ENCODE data around the gene PGM1. TPM values are rescaled to one million over a fixed set of nuclear protein-coding genes. Genes with fewer than 3 reads are reported as not detected.

The PGM1 gene
- total and polyA plus RNA-seq, 8 donors = 39.3 to 65.6 (median 43.5) TPM

DNA sequence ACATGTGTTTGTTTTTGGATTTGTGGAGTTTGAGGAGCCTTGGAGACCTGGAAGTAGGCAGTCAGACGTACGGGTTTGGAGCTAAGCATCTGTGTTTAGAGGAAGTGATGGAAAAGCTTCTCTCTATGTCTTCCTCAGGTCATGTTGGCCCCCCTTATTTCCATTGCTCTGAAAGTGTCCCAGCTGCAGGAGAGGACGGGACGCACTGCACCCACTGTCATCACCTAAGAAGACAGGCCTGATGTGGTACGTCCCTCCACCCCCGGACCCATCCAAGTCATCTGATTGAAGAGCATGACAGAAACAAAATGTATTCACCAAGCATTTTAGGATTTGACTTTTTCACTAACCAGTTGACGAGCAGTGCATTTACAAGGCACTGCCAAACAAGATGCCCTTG lies 66.2 kb downstream of the PGM1 start:
- H3K27me3 ChIP-seq = no peaks in the 10 kb centered on the region
- ATAC-seq (no peak), DNase-seq (no peak)
- no peak overlapping the region for H3K27ac ChIP-seq
- H3K9me3 ChIP-seq = no peaks in the 10 kb centered on the region
- no peaks in the 10 kb centered on the region for H3K4me1 ChIP-seq
- TF ChIP-seq, protein P1, sequence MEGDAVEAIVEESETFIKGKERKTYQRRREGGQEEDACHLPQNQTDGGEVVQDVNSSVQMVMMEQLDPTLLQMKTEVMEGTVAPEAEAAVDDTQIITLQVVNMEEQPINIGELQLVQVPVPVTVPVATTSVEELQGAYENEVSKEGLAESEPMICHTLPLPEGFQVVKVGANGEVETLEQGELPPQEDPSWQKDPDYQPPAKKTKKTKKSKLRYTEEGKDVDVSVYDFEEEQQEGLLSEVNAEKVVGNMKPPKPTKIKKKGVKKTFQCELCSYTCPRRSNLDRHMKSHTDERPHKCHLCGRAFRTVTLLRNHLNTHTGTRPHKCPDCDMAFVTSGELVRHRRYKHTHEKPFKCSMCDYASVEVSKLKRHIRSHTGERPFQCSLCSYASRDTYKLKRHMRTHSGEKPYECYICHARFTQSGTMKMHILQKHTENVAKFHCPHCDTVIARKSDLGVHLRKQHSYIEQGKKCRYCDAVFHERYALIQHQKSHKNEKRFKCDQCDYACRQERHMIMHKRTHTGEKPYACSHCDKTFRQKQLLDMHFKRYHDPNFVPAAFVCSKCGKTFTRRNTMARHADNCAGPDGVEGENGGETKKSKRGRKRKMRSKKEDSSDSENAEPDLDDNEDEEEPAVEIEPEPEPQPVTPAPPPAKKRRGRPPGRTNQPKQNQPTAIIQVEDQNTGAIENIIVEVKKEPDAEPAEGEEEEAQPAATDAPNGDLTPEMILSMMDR (IDR thresholded peaks at IDR 0.05) = no peak
- intact Hi-C loops (cut with DNase I) = no loop called here
- H3K36me3 ChIP-seq = peaks cover 0 to 33% of the 10 kb centered on the region in 2 donors
- H3K4me3 ChIP-seq = no peak overlapping the region

DNA sequence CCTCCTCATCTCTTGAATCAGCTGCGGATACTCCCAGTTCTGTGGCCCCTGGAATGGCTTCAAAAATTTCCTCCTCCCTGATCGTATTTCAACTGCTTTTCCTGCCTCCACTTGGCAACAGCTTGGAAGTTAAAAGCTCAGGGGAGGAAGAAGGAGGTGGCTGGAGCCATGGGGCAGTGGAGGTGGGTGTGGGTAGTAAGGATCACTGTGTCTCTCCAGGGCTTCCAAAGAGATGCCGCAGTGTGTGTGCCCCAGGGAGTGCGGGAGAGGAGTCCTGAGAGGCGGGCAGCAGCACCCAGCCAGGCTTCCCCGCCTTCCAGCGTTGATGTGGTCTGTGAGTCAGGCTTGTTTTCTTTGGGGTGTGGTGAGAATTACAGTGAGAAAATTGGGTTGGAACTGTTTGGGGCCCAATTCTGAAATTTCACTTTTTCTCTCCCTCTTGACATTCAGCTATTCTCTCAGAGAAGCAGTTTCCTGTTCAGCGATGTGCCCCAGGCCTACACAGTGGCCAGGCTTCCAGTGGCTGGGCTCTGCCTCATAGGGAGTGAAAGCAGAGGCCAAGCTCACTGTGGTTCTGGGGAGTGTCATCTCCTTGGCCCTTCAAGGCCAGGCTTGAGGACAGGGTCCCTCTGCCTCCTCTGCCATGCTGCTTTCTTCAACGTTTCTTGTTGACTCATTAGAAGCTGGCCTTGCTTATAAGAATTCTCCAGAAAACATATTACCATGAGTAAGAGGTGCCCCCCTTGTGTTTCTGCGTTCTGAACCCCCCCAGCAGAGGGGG lies 69.0 kb downstream of the PGM1 start:
- Histone ChIP-seq H3K36me3 (peaks cover 0 to 15% of the 10 kb centered on the region in 2 donors), H3K27me3 (no peaks in the 10 kb centered on the region), H3K4me1 (no peaks in the 10 kb centered on the region), H3K9me3 (peaks cover 0 to 9% of the 10 kb centered on the region in 2 donors), H3K27ac (peak overlapping the region in 1 of 2 donors; percentile 81), H3K4me3 (no peak overlapping the region)
- ATAC-seq (peak; percentile 75), DNase-seq (peak in 1 of 4 donors; percentile 47)
- TF ChIP-seq, protein P1 (IDR thresholded peaks at IDR 0.05) = no peak
- intact Hi-C loops (cut with DNase I) = no loop called here

DNA sequence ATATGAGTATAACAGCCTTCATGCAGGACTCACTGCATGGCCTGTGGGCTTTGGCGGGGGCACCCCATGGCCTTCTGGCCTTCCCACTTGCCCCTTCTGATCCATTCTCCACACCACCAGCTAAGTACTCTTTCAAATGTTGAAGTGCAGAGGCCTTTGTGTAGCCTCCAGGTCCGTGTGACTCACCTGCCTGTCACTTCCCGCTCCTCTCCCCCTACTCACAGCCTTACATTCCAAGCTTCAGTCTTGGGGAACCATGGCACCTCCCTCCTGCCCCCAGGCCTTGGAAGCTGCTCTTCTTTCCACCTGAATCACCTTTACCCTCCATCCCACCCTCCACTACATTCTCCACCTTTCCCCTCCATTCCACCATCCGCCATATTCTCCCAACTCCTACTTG lies 69.6 kb downstream of the PGM1 start:
- intact Hi-C loops (cut with DNase I) = no loop called here
- TF ChIP-seq, protein P1 (IDR thresholded peaks at IDR 0.05) = no peak
- Histone ChIP-seq H3K4me3 (no peak overlapping the region), H3K27ac (peak overlapping the region in 1 of 2 donors; percentile 81), H3K36me3 (peaks cover 0 to 15% of the 10 kb centered on the region in 2 donors), H3K9me3 (peaks cover 0 to 9% of the 10 kb centered on the region in 2 donors), H3K4me1 (no peaks in the 10 kb centered on the region), H3K27me3 (no peaks in the 10 kb centered on the region)
- ATAC-seq (peak; percentile 9), DNase-seq (no peak)

DNA sequence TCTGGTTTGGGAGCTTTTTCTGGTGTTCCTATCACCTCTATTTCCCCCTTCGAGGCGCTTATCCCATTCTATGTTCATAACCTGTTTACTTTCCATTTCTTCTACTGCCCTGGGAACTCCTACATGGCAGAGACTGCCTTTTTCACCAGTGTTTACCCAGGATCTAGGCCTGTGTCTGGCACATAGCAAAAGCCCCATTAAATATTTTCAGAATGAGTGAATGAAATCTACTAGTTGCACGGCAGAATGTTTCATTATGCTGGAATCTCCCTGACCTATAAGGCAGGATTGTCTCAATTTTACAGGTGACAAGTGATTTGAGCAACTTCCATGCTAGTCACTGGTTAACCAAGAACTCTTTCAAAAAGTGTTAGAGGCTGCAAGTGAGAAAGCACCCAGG lies 70.1 kb downstream of the PGM1 start:
- H3K36me3 ChIP-seq = peaks cover 0 to 15% of the 10 kb centered on the region in 2 donors
- ATAC-seq = no peak
- DNase-seq = no peak
- peaks cover 0 to 9% of the 10 kb centered on the region in 2 donors for H3K9me3 ChIP-seq
- no peak overlapping the region for H3K27ac ChIP-seq
- no peak overlapping the region for H3K4me3 ChIP-seq
- no peaks in the 10 kb centered on the region for H3K4me1 ChIP-seq
- intact Hi-C loops (cut with DNase I) = no loop called here
- TF ChIP-seq, protein P1 (IDR thresholded peaks at IDR 0.05) = no peak
- no peaks in the 10 kb centered on the region for H3K27me3 ChIP-seq

DNA sequence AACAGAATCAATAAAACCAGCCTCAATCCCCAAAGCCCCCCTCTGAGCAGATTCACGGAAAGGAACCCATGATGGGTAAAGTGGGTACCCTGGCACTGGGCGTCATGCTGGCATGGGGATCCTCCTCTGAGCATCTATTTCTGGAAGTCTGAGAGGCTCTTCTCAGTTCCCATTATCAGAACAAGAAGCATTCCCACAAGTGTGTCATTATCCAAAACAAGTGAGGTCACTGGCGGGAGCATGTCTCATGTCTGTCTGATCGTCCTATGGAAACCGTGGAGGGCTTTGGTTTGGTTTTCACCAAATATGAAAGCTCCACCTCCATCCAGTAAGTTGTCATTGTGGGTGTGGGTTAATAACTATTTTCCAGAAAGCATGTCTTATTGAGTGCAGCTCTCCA lies 70.7 kb downstream of the PGM1 start:
- peaks cover 0 to 9% of the 10 kb centered on the region in 2 donors for H3K9me3 ChIP-seq
- H3K36me3 ChIP-seq = peaks cover 0 to 11% of the 10 kb centered on the region in 2 donors
- TF ChIP-seq, protein P1 (IDR thresholded peaks at IDR 0.05) = no peak
- no peaks in the 10 kb centered on the region for H3K27me3 ChIP-seq
- intact Hi-C loops (cut with DNase I) = no loop called here
- DNase-seq (no peak), ATAC-seq (no peak)
- H3K27ac ChIP-seq = no peak overlapping the region
- no peaks in the 10 kb centered on the region for H3K4me1 ChIP-seq
- no peak overlapping the region for H3K4me3 ChIP-seq
